Measurements from ENCODE around the gene TEX22. TPM values are rescaled to one million over a fixed set of nuclear protein-coding genes. Genes with fewer than 3 reads are reported as not detected.

Gene TEX22
- total RNA-seq, 4 donors from 2014 or later, result 0.41 TPM; not detected in 3

DNA sequence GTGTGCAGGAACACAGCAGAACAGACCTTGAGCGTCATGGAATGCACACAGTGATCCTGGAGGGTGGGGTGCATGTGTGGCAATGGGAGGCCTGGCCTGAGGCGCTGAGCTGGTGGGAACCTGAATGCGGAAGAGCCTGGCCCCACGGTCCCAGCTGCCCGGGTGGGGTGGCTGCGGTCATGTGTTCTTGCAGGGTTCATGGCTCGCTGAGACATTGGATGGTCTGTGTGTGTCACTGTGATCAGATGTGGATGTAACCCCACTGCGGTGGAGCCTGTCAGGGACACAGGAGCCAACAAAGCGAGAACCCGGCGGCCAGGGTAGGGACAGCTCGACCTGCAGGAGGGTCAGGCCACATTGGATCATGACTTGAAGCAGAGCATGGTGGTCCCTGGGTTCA is 44.5 kb downstream of the TEX22 start:
- WGBS, 2 donors (ENCODE audit: low coverage in 1 of 2), result 87 to 100% methylated on average over 1 to 12 of the region's 12 CpGs
- in situ Hi-C loops (cut with MboI; ENCODE audit: low pct_ligation_motif_present in 1 of 4, low pct_unique_long_range_greater_than_20kb in 1 of 4, low sequenced_read_pairs in 3 of 4), result no loop called here
- no peaks in the 10 kb centered on the region for H3K9me3 ChIP-seq
- no peaks in the 10 kb centered on the region for H3K4me1 ChIP-seq
- intact Hi-C loops (cut with DNase I; ENCODE audit: low total_unique reads), result loop anchor here (10.0 kb wide), 1 partner anchor 68 kb away; no protein-coding TSS in a partner anchor
- H3K36me3 ChIP-seq, result no peaks in the 10 kb centered on the region
- DNase-seq, result no peak
- H3K27me3 ChIP-seq, result no peaks in the 10 kb centered on the region
- TF ChIP-seq POLR2AphosphoS5 (IDR thresholded peaks at IDR 0.05) (no peak), POLR2A (IDR thresholded peaks at IDR 0.05) (no peak), EP300 (IDR thresholded peaks at IDR 0.05; ENCODE audit: low read depth) (no peak)
- TF ChIP-seq, protein P1, sequence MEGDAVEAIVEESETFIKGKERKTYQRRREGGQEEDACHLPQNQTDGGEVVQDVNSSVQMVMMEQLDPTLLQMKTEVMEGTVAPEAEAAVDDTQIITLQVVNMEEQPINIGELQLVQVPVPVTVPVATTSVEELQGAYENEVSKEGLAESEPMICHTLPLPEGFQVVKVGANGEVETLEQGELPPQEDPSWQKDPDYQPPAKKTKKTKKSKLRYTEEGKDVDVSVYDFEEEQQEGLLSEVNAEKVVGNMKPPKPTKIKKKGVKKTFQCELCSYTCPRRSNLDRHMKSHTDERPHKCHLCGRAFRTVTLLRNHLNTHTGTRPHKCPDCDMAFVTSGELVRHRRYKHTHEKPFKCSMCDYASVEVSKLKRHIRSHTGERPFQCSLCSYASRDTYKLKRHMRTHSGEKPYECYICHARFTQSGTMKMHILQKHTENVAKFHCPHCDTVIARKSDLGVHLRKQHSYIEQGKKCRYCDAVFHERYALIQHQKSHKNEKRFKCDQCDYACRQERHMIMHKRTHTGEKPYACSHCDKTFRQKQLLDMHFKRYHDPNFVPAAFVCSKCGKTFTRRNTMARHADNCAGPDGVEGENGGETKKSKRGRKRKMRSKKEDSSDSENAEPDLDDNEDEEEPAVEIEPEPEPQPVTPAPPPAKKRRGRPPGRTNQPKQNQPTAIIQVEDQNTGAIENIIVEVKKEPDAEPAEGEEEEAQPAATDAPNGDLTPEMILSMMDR (IDR thresholded peaks at IDR 0.05), result no peak
- H3K4me3 ChIP-seq, result no peak overlapping the region
- H3K27ac ChIP-seq, result no peak overlapping the region

DNA sequence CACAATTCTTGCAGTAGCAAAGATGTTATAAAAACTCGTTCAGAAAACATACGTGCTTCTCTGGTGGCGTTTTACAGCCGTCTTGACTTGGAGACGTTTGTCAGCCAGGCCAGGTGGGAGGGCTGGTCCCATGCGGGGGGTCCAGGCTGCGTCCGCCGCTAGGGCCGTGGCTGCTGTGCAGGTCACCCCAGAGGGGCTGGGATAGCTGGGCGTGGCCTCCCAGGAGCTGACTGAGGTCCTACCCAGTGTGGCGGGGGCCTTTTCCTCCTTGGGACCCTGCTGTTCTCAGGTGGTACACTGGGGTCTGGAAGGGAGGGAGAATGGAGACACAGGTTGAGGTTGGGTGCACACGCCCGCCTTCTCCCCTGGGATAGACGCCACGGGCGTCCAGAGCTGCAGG is 46.5 kb downstream of the TEX22 start:
- intact Hi-C loops (cut with DNase I; ENCODE audit: low total_unique reads), result loop anchor here (5.0 to 10.0 kb wide), 2 partner anchors 70 to 82 kb away; partner anchors contain the start of gene TMEM121
- 88 to 90% methylated on average over 4 to 17 of the region's 17 CpGs for WGBS, 2 donors (ENCODE audit: low coverage in 1 of 2)
- TF ChIP-seq, protein P1 (IDR thresholded peaks at IDR 0.05), result no peak
- TF ChIP-seq EP300 (IDR thresholded peaks at IDR 0.05; ENCODE audit: low read depth), result no peak
- TF ChIP-seq POLR2A (IDR thresholded peaks at IDR 0.05), result no peak
- TF ChIP-seq POLR2AphosphoS5 (IDR thresholded peaks at IDR 0.05), result no peak
- no peak for DNase-seq
- Histone ChIP-seq H3K36me3 (no peaks in the 10 kb centered on the region), H3K4me1 (peaks cover 0 to 4% (median 3%) of the 10 kb centered on the region in 4 donors), H3K27ac (no peak overlapping the region), H3K4me3 (no peak overlapping the region), H3K27me3 (no peaks in the 10 kb centered on the region), H3K9me3 (no peaks in the 10 kb centered on the region)
- in situ Hi-C loops (cut with MboI; ENCODE audit: low pct_ligation_motif_present in 1 of 4, low pct_unique_long_range_greater_than_20kb in 1 of 4, low sequenced_read_pairs in 3 of 4), result no loop called here

DNA sequence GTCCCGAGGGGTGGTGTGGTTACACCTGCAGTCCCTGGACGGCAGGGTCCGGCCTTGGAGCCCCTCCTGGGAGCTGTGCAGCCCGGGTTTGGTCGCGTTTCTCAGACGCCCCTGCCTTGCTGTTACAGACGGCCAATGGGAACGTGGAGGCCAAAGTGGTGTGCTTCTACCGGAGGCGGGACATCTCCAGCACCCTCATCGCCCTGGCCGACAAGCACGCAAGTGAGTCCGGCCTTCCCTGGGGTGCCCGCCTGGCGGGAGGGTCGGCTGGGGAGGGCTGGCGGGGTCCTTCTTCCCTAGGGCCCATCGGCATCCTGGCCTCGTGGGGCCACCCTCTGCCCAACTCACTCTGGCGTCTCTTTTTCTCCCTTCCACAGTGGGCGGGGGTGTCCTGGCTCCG is 47.0 kb downstream of the TEX22 start:
- in situ Hi-C loops (cut with MboI; ENCODE audit: low pct_ligation_motif_present in 1 of 4, low pct_unique_long_range_greater_than_20kb in 1 of 4, low sequenced_read_pairs in 3 of 4), result no loop called here
- 92% methylated on average over 24 of the region's 24 CpGs; no CpG with 5 or more reads in 1 of the 2 donors for WGBS, 2 donors (ENCODE audit: low coverage in 1 of 2)
- no peak for DNase-seq
- Histone ChIP-seq H3K4me1 (peaks cover 0 to 4% (median 3%) of the 10 kb centered on the region in 4 donors), H3K27ac (no peak overlapping the region), H3K36me3 (no peaks in the 10 kb centered on the region), H3K27me3 (no peaks in the 10 kb centered on the region), H3K4me3 (no peak overlapping the region), H3K9me3 (no peaks in the 10 kb centered on the region)
- no peak for TF ChIP-seq POLR2AphosphoS5 (IDR thresholded peaks at IDR 0.05)
- intact Hi-C loops (cut with DNase I; ENCODE audit: low total_unique reads), result loop anchor here (5.0 to 10.0 kb wide), 2 partner anchors 70 to 82 kb away; partner anchors contain the start of gene TMEM121

DNA sequence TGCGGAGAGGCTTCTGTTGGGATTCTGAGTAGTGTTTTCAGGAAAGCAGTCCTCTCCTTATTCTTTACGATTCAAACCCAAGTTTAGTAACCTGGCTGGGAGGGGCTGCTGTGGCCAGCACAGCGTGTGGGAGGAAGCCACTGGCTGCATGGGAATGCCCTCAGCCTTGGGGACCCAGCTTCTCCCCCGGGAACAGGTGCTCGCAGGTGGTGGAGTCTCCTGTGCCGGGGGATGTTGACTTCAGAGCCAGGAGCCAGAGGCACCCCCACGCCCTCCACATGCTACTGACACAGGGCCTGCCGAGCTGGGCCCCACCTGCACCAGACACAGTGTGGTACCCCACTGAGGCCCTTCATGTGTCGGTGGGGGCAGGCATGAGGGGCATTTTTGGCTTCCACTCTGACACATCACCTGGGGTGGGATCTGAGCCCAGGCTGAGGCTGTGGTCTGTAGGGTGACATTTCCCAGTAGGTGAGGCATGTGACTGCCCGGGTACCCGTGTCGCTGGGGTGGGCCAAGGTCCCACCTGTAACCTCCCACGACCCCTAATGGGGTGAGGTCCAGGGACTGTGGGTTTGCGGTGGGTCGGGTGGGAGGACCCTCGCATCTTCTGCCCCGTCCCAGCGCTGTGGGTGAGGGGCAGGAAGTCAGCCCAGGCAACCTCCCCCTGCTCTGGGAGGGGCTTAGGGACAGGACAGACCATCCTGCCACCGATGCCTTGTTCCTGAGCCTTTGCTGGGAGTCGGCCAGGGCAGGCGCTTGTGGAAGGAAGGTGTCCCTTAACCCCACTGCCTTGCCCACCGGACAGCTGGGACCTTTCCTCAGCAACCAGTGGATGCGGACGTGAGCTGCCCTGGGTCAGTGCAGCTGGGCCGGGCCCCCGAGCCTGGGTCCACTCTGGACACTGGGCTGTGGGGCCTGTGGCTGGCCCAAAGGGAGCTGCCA is 47.8 kb downstream of the TEX22 start:
- intact Hi-C loops (cut with DNase I; ENCODE audit: low total_unique reads), result loop anchor here (5.0 to 10.0 kb wide), 2 partner anchors 71 to 81 kb away; partner anchors contain the start of gene TMEM121

More for the DNA sequence above, 47.8 kb downstream of the TEX22 start:
- DNase-seq, result no peak
- TF ChIP-seq, protein P1 (IDR thresholded peaks at IDR 0.05), result no peak
- TF ChIP-seq POLR2AphosphoS5 (IDR thresholded peaks at IDR 0.05), result no peak
- TF ChIP-seq EP300 (IDR thresholded peaks at IDR 0.05; ENCODE audit: low read depth), result no peak
- TF ChIP-seq POLR2A (IDR thresholded peaks at IDR 0.05), result no peak
- Histone ChIP-seq H3K36me3 (peaks cover 0 to 3% (median 0%) of the 10 kb centered on the region in 4 donors), H3K4me1 (peaks cover 0 to 4% (median 3%) of the 10 kb centered on the region in 4 donors), H3K9me3 (no peaks in the 10 kb centered on the region), H3K4me3 (no peak overlapping the region), H3K27me3 (no peaks in the 10 kb centered on the region), H3K27ac (no peak overlapping the region)
- in situ Hi-C loops (cut with MboI; ENCODE audit: low pct_ligation_motif_present in 1 of 4, low pct_unique_long_range_greater_than_20kb in 1 of 4, low sequenced_read_pairs in 3 of 4), result no loop called here
- WGBS, 2 donors (ENCODE audit: low coverage in 1 of 2), result 87 to 100% methylated on average over 2 to 23 of the region's 26 CpGs
